ENCODE data around the gene ELMO1.

DNA sequence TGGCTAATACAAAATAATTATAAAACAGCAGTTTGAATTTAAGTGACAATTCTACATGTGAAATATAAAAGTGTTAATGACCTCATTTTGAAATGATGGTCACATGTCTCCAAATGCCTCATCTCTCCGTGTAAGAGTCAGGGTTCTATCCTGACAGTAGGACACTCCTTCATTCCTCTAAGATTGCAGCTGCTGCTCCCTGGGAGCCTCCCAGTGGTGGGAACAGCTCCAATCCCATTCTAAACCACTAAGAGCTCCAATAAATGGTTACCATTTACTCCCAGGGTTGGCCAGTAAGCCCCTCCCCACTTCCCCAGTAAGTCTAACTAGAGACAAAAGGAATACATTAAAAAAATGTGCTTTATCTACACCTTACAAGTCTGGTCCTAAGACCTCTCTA, 379.8 kb downstream of the ELMO1 start:
- no peak for TF ChIP-seq POLR2AphosphoS5 (IDR thresholded peaks at IDR 0.05; ENCODE audit: low read depth, low read length)
- TF ChIP-seq POLR2A (IDR thresholded peaks at IDR 0.05; ENCODE audit: low read depth, low read length) = no peak
- no peak for TF ChIP-seq TAF1 (IDR thresholded peaks at IDR 0.05; ENCODE audit: borderline replicate concordance, low read depth, low read length)

Measured in GM12892 (cell line).